Measurements from ENCODE around the gene TMEM87B. TPM values are rescaled to one million over a fixed set of nuclear protein-coding genes. Genes with fewer than 3 reads are reported as not detected.

Gene TMEM87B
- total RNA-seq, 1 experiment from 2014 or later, result 16.3 TPM

DNA sequence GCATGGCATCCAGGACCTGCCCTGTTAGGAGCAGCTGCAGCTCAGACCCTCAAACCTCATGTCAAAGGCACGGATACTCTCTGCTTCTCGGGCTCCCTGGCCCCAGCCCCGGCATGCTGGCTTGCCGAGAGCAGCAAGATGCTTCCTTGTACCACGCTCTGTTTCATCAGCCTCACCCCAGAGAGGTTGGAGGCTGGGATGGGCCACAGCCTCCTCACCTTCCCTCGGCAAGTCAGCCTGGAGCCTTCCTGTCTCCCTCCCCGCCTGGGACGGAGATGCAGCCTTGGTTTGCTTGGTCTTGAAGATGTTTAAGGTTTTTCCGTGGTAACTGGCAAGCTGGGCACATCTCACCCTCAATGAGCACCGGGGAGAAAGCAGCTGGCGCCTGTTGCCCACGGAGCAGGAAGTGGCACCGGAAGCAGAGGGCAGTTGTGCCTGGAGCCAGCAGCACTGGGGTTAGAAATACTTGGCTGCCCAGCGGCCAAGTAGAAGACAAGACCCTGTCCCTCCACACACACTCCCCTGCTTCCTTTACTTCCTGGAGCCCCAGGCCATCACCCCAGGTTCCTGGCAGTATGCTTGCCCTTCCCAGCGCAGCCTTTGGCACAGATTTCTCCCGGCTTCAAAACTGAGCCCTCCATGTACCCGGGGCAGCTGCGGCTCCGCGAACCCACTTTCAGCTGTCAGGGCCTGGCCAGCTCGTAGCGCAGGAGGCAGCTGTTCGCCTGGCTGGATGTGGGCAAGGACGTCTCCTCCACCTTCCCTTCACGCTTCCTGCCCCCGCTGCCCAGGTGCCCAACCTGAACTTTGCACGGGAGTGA, 100.5 kb downstream of the TMEM87B start:
- TF ChIP-seq, protein P1, sequence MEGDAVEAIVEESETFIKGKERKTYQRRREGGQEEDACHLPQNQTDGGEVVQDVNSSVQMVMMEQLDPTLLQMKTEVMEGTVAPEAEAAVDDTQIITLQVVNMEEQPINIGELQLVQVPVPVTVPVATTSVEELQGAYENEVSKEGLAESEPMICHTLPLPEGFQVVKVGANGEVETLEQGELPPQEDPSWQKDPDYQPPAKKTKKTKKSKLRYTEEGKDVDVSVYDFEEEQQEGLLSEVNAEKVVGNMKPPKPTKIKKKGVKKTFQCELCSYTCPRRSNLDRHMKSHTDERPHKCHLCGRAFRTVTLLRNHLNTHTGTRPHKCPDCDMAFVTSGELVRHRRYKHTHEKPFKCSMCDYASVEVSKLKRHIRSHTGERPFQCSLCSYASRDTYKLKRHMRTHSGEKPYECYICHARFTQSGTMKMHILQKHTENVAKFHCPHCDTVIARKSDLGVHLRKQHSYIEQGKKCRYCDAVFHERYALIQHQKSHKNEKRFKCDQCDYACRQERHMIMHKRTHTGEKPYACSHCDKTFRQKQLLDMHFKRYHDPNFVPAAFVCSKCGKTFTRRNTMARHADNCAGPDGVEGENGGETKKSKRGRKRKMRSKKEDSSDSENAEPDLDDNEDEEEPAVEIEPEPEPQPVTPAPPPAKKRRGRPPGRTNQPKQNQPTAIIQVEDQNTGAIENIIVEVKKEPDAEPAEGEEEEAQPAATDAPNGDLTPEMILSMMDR (IDR thresholded peaks at IDR 0.05; ENCODE audit: insufficient read depth in 1 of 2, low read depth in 1 of 2, low read length in 1 of 2, severe bottlenecking in 1 of 2, unreplicated experiment in 1 of 2), result no peak
- Mint-ChIP-seq H3K27me3 (ENCODE audit: insufficient read depth, unreplicated experiment) (no peaks in the 10 kb centered on the region), H3K9me3 (ENCODE audit: unreplicated experiment) (no peaks in the 10 kb centered on the region), H3K27ac (ENCODE audit: unreplicated experiment) (no peak overlapping the region), H3K4me1 (ENCODE audit: low read depth, unreplicated experiment) (no peaks in the 10 kb centered on the region), H3K36me3 (ENCODE audit: insufficient read depth, unreplicated experiment) (no peaks in the 10 kb centered on the region), H3K4me3 (ENCODE audit: unreplicated experiment) (no peak overlapping the region)
- no peaks in the 10 kb centered on the region for H3K9me3 ChIP-seq
- no peaks in the 10 kb centered on the region; the same call in 1 of the 2 replicates for H3K27me3 ChIP-seq (replicated peaks; ENCODE audit: control insufficient read depth, insufficient read depth, low read length)
- H3K36me3 ChIP-seq (ENCODE audit: control insufficient read depth, insufficient read depth, low read length), result no peaks in the 10 kb centered on the region
- BruUV-seq (replicated peaks), result no TSS peak
- POLR2A ChIA-PET, result no interaction called here
- intact Hi-C loops (cut with micrococcal nuclease; ENCODE audit: unreplicated experiment), result no loop called here
- CTCF ChIA-PET, result no interaction called here
- no peaks in the 10 kb centered on the region for H3K4me1 ChIP-seq
- no peak overlapping the region for H3K4me3 ChIP-seq (ENCODE audit: low read depth, low read length)
- no peak for DNase-seq

DNA sequence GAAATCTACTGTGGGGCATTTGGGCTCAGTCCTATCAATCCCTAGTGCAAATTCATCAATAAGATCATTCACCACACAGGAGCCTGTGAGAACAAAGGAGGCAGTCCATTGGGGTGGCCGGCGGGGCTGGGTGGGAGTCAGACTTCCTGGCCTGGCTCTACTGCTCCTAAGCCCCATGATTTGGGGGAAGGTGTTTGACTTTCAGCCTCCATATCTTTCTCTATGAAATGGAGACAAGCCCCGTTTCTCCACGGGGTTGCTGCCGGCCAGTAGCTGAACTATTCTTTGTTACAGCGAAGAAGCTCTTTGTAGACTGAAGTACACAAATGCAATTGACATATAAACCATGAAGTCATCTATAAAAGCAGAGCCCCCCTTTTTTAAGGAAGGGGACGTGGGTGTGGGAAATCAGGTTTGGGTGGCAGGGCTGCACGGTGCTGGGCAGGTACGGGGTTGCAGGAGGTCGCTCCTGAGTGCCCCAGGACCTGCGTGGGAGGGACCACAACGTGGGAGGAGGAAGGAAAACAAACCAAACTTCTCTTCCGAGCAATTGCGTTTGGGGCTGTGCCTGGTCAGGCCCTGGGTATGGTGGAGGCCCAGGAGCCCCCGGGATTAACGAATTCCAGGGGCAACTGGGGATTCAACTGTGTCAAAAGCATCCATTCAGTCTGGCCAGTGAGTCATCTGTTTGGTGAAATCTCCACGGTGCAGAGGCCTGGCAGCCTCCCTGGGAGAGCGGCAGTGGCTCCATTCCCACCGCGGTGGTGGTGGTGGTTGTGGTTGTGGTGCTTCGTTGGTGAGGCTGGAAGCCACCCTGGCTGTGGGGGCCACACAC, 101.3 kb downstream of the TMEM87B start:
- H3K27ac Mint-ChIP-seq (ENCODE audit: unreplicated experiment), result no peak overlapping the region
- POLR2A ChIA-PET, result no interaction called here
- H3K9me3 Mint-ChIP-seq (ENCODE audit: unreplicated experiment), result no peaks in the 10 kb centered on the region
- Histone ChIP-seq H3K36me3 (ENCODE audit: control insufficient read depth, insufficient read depth, low read length) (no peaks in the 10 kb centered on the region), H3K9me3 (no peaks in the 10 kb centered on the region), H3K27me3 (replicated peaks; ENCODE audit: control insufficient read depth, insufficient read depth, low read length) (no peaks in the 10 kb centered on the region; the same call in 1 of the 2 replicates), H3K4me1 (no peaks in the 10 kb centered on the region), H3K4me3 (ENCODE audit: low read depth, low read length) (no peak overlapping the region)
- intact Hi-C loops (cut with micrococcal nuclease; ENCODE audit: unreplicated experiment), result no loop called here
- TF ChIP-seq, protein P1 (IDR thresholded peaks at IDR 0.05; ENCODE audit: insufficient read depth in 1 of 2, low read depth in 1 of 2, low read length in 1 of 2, severe bottlenecking in 1 of 2, unreplicated experiment in 1 of 2), result no peak
- no TSS peak for BruUV-seq (replicated peaks)
- H3K4me3 Mint-ChIP-seq (ENCODE audit: unreplicated experiment), result no peak overlapping the region
- no peaks in the 10 kb centered on the region for H3K4me1 Mint-ChIP-seq (ENCODE audit: low read depth, unreplicated experiment)
- no peaks in the 10 kb centered on the region for H3K36me3 Mint-ChIP-seq (ENCODE audit: insufficient read depth, unreplicated experiment)
- CTCF ChIA-PET, result interaction anchor here (0.6 kb wide), 1 partner anchor 315 kb away, joined by 3 read pairs; no protein-coding TSS in a partner anchor
- no peak for DNase-seq
- H3K27me3 Mint-ChIP-seq (ENCODE audit: insufficient read depth, unreplicated experiment), result no peaks in the 10 kb centered on the region

DNA sequence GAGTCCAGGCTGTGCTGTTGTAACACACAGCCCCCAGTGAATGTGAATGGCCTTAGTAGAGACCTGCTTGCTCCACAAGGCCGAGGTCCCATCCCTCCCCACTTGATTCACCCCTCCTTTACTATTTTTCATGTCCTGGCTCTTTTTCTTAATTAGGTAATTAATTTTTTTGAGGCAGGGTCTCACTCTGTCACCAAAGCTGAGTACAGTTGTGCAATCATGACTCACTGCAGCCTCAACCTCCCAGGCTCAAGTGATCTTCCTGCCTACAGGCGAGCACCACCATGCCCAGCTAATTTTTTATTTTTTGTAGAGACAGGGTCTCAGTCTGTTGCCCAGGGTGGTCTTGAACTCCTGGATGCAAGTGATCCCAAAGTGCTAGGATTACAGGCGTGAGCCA, 102.4 kb downstream of the TMEM87B start:
- Mint-ChIP-seq H3K4me3 (ENCODE audit: unreplicated experiment) (no peak overlapping the region), H3K36me3 (ENCODE audit: insufficient read depth, unreplicated experiment) (no peaks in the 10 kb centered on the region), H3K27me3 (ENCODE audit: insufficient read depth, unreplicated experiment) (no peaks in the 10 kb centered on the region), H3K27ac (ENCODE audit: unreplicated experiment) (no peak overlapping the region), H3K9me3 (ENCODE audit: unreplicated experiment) (no peaks in the 10 kb centered on the region), H3K4me1 (ENCODE audit: low read depth, unreplicated experiment) (no peaks in the 10 kb centered on the region)
- TF ChIP-seq, protein P1 (IDR thresholded peaks at IDR 0.05; ENCODE audit: insufficient read depth in 1 of 2, low read depth in 1 of 2, low read length in 1 of 2, severe bottlenecking in 1 of 2, unreplicated experiment in 1 of 2), result no peak
- Histone ChIP-seq H3K4me1 (no peaks in the 10 kb centered on the region), H3K36me3 (ENCODE audit: control insufficient read depth, insufficient read depth, low read length) (no peaks in the 10 kb centered on the region), H3K4me3 (ENCODE audit: low read depth, low read length) (no peak overlapping the region), H3K27me3 (replicated peaks; ENCODE audit: control insufficient read depth, insufficient read depth, low read length) (no peaks in the 10 kb centered on the region; the same call in 1 of the 2 replicates), H3K9me3 (no peaks in the 10 kb centered on the region)
- intact Hi-C loops (cut with micrococcal nuclease; ENCODE audit: unreplicated experiment), result no loop called here
- ChIA-PET CTCF (no interaction called here), POLR2A (no interaction called here)
- DNase-seq, result no peak
- no TSS peak for BruUV-seq (replicated peaks)
